ENCODE results near the gene ANAPC13. TPM values are rescaled to one million over a fixed set of nuclear protein-coding genes. Genes with fewer than 3 reads are reported as not detected.

Gene ANAPC13, protein sequence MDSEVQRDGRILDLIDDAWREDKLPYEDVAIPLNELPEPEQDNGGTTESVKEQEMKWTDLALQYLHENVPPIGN
- 68.7 TPM for polyA plus RNA-seq (2013, experiment 1 of 2)
- polyA plus RNA-seq (2013, experiment 2 of 2): 68.7 TPM

DNA sequence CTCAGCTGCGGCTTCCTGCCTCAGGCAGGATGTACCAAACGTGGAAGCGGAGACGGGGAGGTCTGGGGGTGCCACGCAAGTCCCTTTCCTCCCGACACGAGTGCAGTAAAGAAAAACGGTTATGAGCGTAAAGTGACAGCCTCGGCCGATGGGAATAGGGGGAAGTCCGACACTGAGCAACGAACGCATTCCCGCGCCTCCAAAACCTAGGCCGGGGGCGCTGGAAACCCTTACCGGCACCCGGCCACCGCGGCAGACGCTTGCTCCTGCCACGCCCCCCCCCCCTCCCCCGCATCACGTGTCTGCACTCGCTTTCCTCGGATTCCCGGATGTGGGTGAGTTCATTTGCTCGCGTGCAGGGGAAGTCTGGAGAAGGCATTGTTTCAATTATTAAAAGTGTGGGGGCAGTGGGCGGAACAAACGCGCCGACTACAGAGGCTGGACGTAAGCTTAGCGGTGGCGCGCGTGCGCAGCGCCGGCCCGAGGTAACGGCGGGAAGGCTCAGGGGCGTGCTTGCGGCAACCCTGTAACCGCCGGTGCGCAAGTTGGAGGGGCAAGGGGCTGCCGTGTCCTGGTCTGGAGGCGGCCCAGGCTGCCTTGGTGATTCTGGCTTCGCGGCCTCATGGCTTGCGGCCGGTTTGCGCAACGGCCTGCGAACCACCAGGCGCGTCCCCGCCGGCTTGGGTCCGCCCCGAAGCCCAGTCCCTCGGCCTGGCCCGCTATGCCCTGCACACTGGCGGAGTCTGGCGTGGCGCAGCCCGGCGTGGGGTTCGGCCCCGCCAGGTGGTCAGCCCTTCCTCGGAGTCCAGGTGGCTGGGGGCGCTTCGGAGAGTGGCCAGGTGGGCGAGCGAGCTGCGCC is at the start of gene ANAPC13, which contains the start of gene CEP63:
ANAPC13 (minus strand) TSS at position 268 of the 859 bp plus-strand sequence. CDS start 3,081 bp downstream, outside the sequence.
CEP63 (plus strand) TSS at position 340 of the 859 bp plus-strand sequence. CDS start 9,264 bp downstream, outside the sequence.
- no peaks in the 10 kb centered on the region for H3K79me1 ChIP-seq (ENCODE audit: low read depth, low read length)
- peak within 1 kb of the TSS; percentile 64 for H2AK5ac ChIP-seq (ENCODE audit: low read depth, low read length)
- peak within 1 kb of the TSS; percentile 89 for H3K14ac ChIP-seq (ENCODE audit: low read length)
- WGBS, 2 donors (ENCODE audit: extremely low coverage in 2 of 2, insufficient read length in 2 of 2, insufficient replicate concordance in 1 of 2): no CpG with 5 or more reads among the region's 81 CpGs
- H3K4ac ChIP-seq (ENCODE audit: low read length): peak within 1 kb of the TSS; percentile 45
- H4K91ac ChIP-seq (ENCODE audit: low read depth, low read length, poor library complexity): no peak within 1 kb of the TSS
- no peak within 1 kb of the TSS for H2BK12ac ChIP-seq (ENCODE audit: low read length)
- H3K27ac ChIP-seq (replicated peaks; ENCODE audit: low read length): peak within 1 kb of the TSS; percentile 91
- peaks cover 7 to 29% of the 10 kb centered on the region in 2 donors for H3K36me3 ChIP-seq (replicated peaks in 1 of 2; ENCODE audit: control insufficient read depth in 2 of 2, insufficient read depth in 2 of 2, low read length in 2 of 2)
- H2AFZ ChIP-seq (ENCODE audit: low read length): peak within 1 kb of the TSS; percentile 87
- H2BK120ac ChIP-seq (ENCODE audit: low read depth, low read length): peak within 1 kb of the TSS; percentile 69
- H3K23ac ChIP-seq (ENCODE audit: low read depth, low read length, poor library complexity): peak within 1 kb of the TSS; percentile 86
- DNase-seq (ENCODE audit: low spot score): peak; percentile 97
- H2BK5ac ChIP-seq (ENCODE audit: low read length): peak within 1 kb of the TSS; percentile 72
- peaks cover 4 to 15% of the 10 kb centered on the region in 2 donors for H3K4me1 ChIP-seq (ENCODE audit: control insufficient read depth in 2 of 2, insufficient read depth in 1 of 2, low read depth in 1 of 2, low read length in 2 of 2)
- peak within 1 kb of the TSS; percentile 33 for H2BK15ac ChIP-seq (ENCODE audit: low read length)
- peak within 1 kb of the TSS; percentile 67 for H3K4me2 ChIP-seq (ENCODE audit: insufficient read depth, low read length, poor library complexity, severe bottlenecking)
- H3K4me3 ChIP-seq (ENCODE audit: low read length in 2 of 2): peak within 1 kb of the TSS; percentile 63 to 98
- peak within 1 kb of the TSS; percentile 99 for H3K9ac ChIP-seq (ENCODE audit: low read depth, low read length, poor library complexity)
- H3K18ac ChIP-seq (ENCODE audit: low read length): peak within 1 kb of the TSS; percentile 97
- peaks cover 0 to 3% of the 10 kb centered on the region in 2 donors for H3K9me3 ChIP-seq (replicated peaks in 1 of 2; ENCODE audit: control insufficient read depth in 2 of 2, insufficient read depth in 1 of 2, low read depth in 1 of 2, low read length in 2 of 2)
- no peak within 1 kb of the TSS for H4K8ac ChIP-seq (ENCODE audit: low read depth, low read length)
- no peaks in the 10 kb centered on the region for H3K27me3 ChIP-seq (ENCODE audit: control insufficient read depth in 3 of 3, insufficient read depth in 3 of 3, low read depth in 1 of 3, low read length in 3 of 3)

DNA sequence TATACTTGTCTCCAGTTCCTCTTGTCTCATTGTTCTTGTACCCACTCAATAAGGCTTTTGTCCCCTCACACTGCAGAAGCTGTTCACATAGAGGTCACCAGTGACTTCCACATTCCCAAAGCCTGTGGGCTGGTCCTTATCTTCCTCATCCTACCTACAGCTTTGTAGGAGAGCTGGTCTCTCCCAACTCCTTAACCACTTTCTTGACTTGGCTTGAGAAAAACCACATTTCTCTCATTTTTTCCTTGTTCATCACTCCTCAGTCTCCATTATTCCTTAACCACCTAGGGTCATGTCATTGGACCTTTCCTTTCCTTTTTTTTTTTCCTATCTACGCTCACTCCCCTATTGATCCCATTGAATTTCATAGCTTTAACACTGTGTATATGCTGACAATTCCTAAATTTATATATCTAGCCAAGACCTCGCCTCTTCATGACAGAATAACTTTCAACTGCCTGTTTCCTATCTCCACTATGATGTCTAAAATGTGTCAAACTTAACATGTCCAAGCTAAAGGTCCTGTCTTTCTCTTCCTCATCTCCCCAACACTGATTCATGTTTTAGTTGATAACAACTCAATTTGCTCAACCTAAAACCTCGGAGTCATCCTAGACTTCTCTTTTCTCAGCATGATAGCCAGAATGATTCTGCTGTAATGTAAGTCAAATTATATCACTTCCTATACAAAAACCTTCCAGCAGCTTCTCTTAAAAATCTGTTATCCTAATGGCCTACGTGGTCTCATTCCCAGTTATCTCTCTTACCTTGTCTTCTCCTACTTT is 49.6 kb upstream of the ANAPC13 start:
- no peak overlapping the region for H3K18ac ChIP-seq (ENCODE audit: low read length)
- no peaks in the 10 kb centered on the region for H3K27me3 ChIP-seq (ENCODE audit: control insufficient read depth in 3 of 3, insufficient read depth in 3 of 3, low read depth in 1 of 3, low read length in 3 of 3)
- H3K36me3 ChIP-seq (replicated peaks in 1 of 2; ENCODE audit: control insufficient read depth in 2 of 2, insufficient read depth in 2 of 2, low read length in 2 of 2): peaks cover 4 to 44% of the 10 kb centered on the region in 2 donors
- H3K4me2 ChIP-seq (ENCODE audit: insufficient read depth, low read length, poor library complexity, severe bottlenecking): no peak overlapping the region
- no peak overlapping the region for H3K27ac ChIP-seq (replicated peaks; ENCODE audit: low read length)
- no peak overlapping the region for H3K4me3 ChIP-seq (ENCODE audit: low read length in 2 of 2)
- whole genome bisulfite sequencing, 2 donors (ENCODE audit: extremely low coverage in 2 of 2, insufficient read length in 2 of 2, insufficient replicate concordance in 1 of 2): no CpG with 5 or more reads among the region's 4 CpGs
- peaks cover 0 to 2% of the 10 kb centered on the region in 2 donors for H3K4me1 ChIP-seq (ENCODE audit: control insufficient read depth in 2 of 2, insufficient read depth in 1 of 2, low read depth in 1 of 2, low read length in 2 of 2)
- H3K23ac ChIP-seq (ENCODE audit: low read depth, low read length, poor library complexity): no peak overlapping the region
- H3K14ac ChIP-seq (ENCODE audit: low read length): no peak overlapping the region
- H2BK120ac ChIP-seq (ENCODE audit: low read depth, low read length): no peak overlapping the region
- peaks cover 2 to 3% of the 10 kb centered on the region in 2 donors for H3K9me3 ChIP-seq (replicated peaks in 1 of 2; ENCODE audit: control insufficient read depth in 2 of 2, insufficient read depth in 1 of 2, low read depth in 1 of 2, low read length in 2 of 2)
- H3K9ac ChIP-seq (ENCODE audit: low read depth, low read length, poor library complexity): no peak overlapping the region
- DNase-seq (ENCODE audit: low spot score): no peak
- H4K91ac ChIP-seq (ENCODE audit: low read depth, low read length, poor library complexity): no peak overlapping the region
- H4K8ac ChIP-seq (ENCODE audit: low read depth, low read length): no peak overlapping the region
- no peak overlapping the region for H2AK5ac ChIP-seq (ENCODE audit: low read depth, low read length)
- no peak overlapping the region for H2BK12ac ChIP-seq (ENCODE audit: low read length)
- no peaks in the 10 kb centered on the region for H3K79me1 ChIP-seq (ENCODE audit: low read depth, low read length)
- no peak overlapping the region for H2BK5ac ChIP-seq (ENCODE audit: low read length)
- no peak overlapping the region for H3K4ac ChIP-seq (ENCODE audit: low read length)
- no peak overlapping the region for H2AFZ ChIP-seq (ENCODE audit: low read length)
- no peak overlapping the region for H2BK15ac ChIP-seq (ENCODE audit: low read length)

DNA sequence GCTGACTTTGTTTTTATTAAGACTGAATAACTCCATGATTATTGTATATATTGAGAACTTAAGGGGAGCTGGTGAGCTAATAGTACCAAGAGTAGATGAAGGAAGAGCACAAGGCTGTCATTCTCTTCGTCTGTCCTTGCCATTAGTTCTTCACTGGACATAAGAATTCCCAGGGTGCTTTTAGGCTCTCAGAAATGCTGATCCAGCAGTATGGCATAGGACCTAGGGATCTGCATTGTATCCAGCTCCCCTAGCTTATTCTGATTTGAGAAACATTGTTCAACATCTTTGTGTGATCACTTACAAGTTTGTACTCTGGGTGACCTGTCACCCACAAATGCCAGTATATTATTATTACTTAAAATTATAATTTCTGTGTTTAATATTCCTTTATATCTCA is 47.7 kb upstream of the ANAPC13 start:
- no peaks in the 10 kb centered on the region for H3K79me1 ChIP-seq (ENCODE audit: low read depth, low read length)
- no CpG with 5 or more reads among the region's 1 CpG for WGBS, 2 donors (ENCODE audit: extremely low coverage in 2 of 2, insufficient read length in 2 of 2, insufficient replicate concordance in 1 of 2)
- H3K9me3 ChIP-seq (replicated peaks in 1 of 2; ENCODE audit: control insufficient read depth in 2 of 2, insufficient read depth in 1 of 2, low read depth in 1 of 2, low read length in 2 of 2): peaks cover under 1 to 3% of the 10 kb centered on the region in 2 donors
- H3K4me2 ChIP-seq (ENCODE audit: insufficient read depth, low read length, poor library complexity, severe bottlenecking): no peak overlapping the region
- H3K9ac ChIP-seq (ENCODE audit: low read depth, low read length, poor library complexity): no peak overlapping the region
- no peaks in the 10 kb centered on the region for H3K27me3 ChIP-seq (ENCODE audit: control insufficient read depth in 3 of 3, insufficient read depth in 3 of 3, low read depth in 1 of 3, low read length in 3 of 3)
- H3K14ac ChIP-seq (ENCODE audit: low read length): no peak overlapping the region
- H3K27ac ChIP-seq (replicated peaks; ENCODE audit: low read length): no peak overlapping the region
- H3K4ac ChIP-seq (ENCODE audit: low read length): no peak overlapping the region
- no peak overlapping the region for H2BK120ac ChIP-seq (ENCODE audit: low read depth, low read length)
- H3K18ac ChIP-seq (ENCODE audit: low read length): no peak overlapping the region
- H2BK5ac ChIP-seq (ENCODE audit: low read length): no peak overlapping the region
- H4K8ac ChIP-seq (ENCODE audit: low read depth, low read length): no peak overlapping the region
- H3K36me3 ChIP-seq (replicated peaks in 1 of 2; ENCODE audit: control insufficient read depth in 2 of 2, insufficient read depth in 2 of 2, low read length in 2 of 2): peaks cover 4 to 36% of the 10 kb centered on the region in 2 donors
- no peak overlapping the region for H3K4me3 ChIP-seq (ENCODE audit: low read length in 2 of 2)
- no peak overlapping the region for H4K91ac ChIP-seq (ENCODE audit: low read depth, low read length, poor library complexity)
- no peak overlapping the region for H2AK5ac ChIP-seq (ENCODE audit: low read depth, low read length)
- H3K4me1 ChIP-seq (ENCODE audit: control insufficient read depth in 2 of 2, insufficient read depth in 1 of 2, low read depth in 1 of 2, low read length in 2 of 2): peaks cover 0 to 2% of the 10 kb centered on the region in 2 donors
- H3K23ac ChIP-seq (ENCODE audit: low read depth, low read length, poor library complexity): no peak overlapping the region
- DNase-seq (ENCODE audit: low spot score): no peak
- H2AFZ ChIP-seq (ENCODE audit: low read length): no peak overlapping the region
- no peak overlapping the region for H2BK15ac ChIP-seq (ENCODE audit: low read length)
- no peak overlapping the region for H2BK12ac ChIP-seq (ENCODE audit: low read length)

All from neuronal stem cell (in vitro differentiated cells).